Glomerular visceral epithelial cell (primary cell): ENCODE measurements around the gene NFIB.

ENCODE experiments used
- DNase-seq: peaks from one replicate; pipeline ENCODE4 v3.0.0-alpha.2; 2016; ENCODE audit errors: extremely low spot score

The NFIB gene

DNA sequence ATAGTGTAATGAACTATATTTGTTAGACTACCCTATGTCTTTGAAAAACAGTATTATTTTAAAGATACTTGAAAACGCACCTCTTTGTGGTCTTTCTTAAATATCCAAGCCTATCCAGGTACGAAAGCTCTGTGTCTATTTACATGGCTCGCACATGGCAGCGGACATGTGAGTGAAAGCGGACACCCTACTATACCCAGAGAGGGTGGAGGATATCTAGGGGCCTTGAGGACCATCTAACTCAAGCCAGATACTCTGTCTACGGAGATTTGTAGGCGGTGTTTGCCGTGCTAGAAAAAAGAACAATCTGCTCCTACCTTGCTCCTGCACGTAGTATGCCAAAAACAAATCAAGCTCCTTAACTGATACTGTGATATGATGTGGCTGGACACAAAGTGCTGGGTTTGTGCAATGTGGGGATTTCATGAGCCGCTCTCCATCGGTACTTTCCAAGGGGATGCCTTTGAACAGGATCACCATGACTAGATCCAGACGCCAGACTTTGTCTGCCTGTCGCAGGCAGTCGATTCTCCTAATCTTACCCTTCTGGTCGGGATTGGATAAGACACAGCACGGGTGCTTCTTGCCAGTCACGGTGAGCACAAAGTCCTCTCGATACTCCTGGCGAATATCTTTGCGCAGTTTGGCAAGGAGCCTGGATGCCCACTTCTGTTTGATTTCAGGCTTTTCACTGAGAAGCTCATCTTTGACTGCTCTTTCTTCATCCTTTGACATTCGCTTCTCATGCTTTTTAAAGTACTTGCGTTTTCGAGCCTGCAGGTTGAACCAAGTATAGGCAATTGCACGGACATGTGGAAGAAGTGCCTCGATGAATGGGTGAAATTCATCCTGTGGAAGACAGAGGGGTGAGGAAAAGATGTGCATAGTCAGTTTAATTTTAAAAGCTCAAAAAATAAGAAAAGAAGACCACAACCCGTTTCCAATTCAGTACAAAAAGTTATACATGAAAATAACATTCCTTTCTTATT, 7.0 kb downstream of the NFIB start:
- DNase-seq, result no peak

DNA sequence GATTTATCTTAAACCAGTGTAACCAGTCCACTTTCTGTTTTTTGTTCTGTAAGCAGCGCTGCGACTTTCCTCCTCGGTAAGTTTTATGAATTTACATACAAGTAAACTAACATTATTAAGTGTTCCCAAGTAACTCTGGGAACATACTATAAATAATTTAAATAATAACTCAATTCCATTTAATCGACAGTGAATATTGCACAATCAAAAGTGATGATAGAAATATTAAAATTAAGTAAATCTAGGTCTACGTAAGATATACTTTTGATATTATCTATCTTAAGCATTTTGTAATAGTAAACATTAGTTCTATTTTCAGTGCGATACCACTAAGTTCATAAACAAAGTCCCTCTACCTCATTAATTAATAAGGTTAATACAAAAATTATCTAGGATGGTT, 7.8 kb downstream of the NFIB start:
- no peak for DNase-seq

DNA sequence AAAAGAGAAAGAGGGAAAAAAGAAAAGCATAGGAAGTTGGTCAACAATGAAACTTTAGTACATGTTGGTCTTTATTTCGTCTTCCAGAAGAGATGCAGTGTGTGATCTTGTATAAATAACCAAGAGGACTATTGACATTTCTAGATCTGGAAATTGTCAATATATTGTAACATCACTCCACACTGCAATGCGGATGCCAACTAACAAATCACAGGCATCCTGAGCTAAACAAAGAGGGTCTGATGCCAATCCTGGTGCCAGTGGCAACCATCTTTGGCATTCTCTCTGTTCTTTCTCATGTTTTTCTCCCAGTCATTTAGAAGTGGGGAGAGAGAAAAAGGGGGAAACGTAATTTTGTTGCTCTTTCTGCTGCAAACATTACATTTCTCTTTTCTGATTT, 9.7 kb downstream of the NFIB start:
- DNase-seq, result no peak

DNA sequence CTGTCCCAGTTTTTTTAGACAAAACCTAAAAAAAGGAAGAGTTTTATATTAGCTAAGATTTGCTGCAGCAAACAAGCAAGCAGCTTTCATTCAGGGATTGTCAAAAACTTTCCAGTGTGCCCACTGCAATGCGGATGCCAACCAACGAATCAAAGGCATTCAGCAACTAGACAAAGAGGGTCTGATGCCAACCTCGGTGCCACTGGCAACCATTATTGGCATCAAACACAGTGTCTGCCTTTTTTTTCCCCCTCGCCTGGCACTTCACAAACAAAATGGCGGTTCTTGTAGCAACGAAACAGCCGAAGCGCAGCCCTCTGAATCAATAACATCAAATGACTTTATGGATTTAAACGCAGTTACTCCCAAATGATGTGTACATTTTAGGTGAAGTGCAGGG, 10.4 kb downstream of the NFIB start:
- no peak for DNase-seq

DNA sequence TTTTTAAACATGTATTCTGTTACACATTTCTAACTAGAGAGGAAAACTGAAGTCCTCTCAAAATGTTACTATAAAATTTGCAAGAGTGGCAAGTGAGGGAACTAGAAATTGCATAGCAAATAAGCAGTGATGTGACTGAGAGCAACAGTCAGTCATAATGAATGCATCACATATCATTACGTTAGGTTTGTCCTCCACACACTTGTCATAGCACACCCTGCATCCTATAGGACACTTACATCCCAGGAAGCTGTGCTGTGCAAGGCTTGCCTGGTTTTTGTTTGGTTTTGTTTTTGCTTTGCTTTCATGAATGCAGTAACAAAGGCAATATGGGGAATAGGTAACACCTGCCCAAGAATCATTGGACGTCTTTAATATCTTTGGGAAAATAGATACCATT, 10.8 kb downstream of the NFIB start:
- no peak for DNase-seq

- DNase-seq, result no peak
Observed at GRCh38 chr9:14302405-14302804, 11.5 kb downstream of the NFIB start.

- no peak for DNase-seq
Observed at GRCh38 chr9:14301583-14302021, 12.3 kb downstream of the NFIB start.

DNA sequence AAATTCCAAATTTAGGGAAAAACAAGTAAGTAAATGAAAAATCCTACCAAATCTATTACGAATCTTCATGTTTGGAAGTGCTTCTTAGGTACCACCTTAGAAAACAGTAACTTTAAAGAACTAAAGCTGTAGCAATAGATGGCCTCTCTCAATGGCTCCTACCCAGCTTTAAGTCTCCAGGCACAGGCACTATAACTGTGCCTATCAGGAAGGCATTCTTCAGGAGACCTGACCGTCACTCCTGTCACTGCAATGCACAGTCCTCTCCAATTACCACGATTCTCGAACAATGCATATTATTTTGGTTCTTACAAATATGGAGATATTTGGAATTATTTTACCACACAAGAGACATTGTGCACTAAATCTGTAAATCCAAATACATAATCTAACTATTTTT, 12.9 kb downstream of the NFIB start:
- DNase-seq, result no peak

- DNase-seq, result no peak
Observed at GRCh38 chr9:14300588-14300987, 13.4 kb downstream of the NFIB start.

- peak; percentile 36 for DNase-seq
Observed at GRCh38 chr9:14300040-14300439, 13.9 kb downstream of the NFIB start.

DNA sequence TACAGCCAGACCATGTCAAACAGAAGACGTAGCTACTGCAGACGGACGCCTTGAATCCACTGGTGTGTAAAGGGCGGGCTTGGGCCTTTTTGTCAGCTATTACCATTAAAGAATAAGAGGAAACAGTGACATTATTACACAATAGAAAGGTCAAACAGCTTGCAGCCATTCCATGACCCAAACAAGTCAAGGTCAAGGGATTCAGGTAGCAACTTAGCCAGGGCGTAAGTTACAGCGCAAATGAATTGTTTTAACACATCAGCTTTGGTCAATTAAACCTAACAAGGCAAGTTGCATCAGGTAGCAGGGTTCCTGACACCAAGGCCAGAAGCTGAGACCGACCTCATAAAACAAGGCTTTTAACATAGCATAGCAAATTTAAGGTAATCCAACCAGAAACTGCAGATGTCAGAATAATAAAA, 15.3 kb downstream of the NFIB start:
- DNase-seq, result no peak

DNA sequence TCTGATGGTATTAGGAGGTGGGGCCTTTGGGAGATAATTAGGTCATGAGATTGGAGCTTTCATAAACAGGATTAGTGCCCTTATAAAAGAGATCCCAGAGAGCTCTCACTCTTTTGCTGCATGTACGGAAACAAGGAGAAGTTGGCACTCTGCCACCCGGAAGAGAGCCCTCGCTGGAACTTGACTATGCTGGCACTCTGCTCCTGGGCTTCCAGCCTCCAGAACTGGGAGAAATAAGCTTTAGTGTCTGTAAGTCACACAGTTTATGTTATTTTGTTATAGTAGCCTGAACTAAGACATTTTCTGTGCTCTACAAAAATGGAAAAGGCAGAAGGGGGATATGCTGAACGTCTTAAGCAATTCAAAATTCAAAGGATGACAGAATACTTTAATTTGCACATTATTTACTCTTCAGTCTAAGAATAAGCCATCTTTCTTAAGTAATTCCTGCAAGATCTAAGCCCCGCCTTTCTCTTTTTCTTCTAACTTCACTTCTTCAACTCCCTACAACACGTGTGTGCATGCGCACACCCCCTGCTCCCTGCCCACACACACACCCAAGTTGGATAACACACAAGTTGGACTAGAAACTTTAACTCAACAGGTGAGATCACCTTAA, 17.3 kb downstream of the NFIB start:
- DNase-seq, result no peak

DNA sequence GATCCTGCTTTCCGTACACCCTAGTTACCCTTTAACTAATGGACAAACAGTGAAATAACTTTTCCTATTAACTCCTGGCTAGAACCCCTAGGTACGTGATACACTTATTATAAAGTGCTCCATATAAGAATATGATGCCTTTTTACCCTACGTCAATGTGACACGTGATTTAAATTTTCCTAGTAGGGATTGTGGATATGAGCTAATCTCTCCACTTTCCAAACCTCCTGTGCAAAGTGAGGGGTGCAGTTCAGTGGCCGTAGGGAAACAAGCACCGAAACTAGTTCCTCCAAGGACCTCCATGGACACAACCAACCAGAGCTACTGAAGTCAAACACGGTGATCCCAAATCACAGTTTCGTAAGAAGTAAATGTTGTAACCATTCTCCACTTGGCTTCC, 19.3 kb downstream of the NFIB start:
- no peak for DNase-seq

- DNase-seq, result no peak
Observed at GRCh38 chr9:14293801-14294200, 20.1 kb downstream of the NFIB start.

- DNase-seq, result no peak
Observed at GRCh38 chr9:14292181-14292739, 21.7 kb downstream of the NFIB start.

GRCh38 chr9:14289916-14290315, 24.0 kb downstream of the NFIB start:
- no peak for DNase-seq

GRCh38 chr9:14288433-14288832, 25.5 kb downstream of the NFIB start:
- no peak for DNase-seq

- DNase-seq, result no peak
Observed at GRCh38 chr9:14286121-14286520, 27.8 kb downstream of the NFIB start.

DNA sequence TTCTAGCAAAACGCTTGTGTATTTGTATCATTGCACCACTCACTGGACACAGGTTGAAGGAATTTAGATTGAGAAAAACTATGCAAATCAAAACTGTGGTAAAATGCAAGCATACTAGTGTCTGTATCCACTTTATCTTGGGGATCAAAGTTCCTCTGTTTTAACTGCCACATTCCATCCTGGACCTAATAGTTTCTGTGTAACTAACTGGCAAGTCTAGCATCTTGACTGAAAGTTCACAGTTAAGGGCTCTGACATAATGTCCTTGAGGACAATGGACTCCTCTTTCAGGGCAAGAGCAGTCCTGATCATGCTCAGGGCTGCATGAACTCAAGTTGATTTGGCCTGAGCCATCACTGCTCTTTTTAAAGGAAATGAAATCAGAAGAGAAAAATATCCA, 30.7 kb downstream of the NFIB start:
- DNase-seq, result no peak

GRCh38 chr9:14281876-14282275, 32.1 kb downstream of the NFIB start:
- no peak for DNase-seq

DNA sequence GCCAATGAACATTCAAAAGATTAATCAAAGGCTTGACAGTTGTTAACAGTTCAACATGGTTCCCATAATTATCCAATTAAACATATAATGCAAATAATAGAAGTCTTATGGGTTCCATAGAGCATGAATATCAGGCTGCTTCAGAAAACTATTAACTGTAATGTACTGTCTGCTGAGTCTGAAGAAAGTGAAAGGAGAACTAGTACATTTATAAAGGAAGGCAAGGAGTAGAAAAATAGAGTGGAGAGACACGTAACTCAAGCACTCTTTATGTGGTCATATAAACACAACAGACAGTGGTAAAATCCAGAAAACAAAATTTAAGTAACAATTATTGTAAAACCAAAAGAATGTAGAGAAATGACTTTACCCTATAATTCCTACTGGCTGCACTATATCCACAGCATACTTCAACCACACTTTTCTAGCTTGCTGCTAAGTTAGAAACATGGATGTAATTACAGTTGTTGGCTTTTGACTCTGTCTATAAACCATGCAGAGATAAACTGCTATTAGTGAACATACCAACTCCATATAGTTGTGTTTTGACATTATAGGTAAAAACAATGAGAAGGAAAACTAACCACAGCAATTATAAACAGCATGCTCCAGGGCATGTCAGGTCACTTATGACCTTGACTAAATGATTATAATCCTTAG, 32.7 kb downstream of the NFIB start:
- DNase-seq, result no peak

GRCh38 chr9:14279671-14280070, 34.3 kb downstream of the NFIB start:
- no peak for DNase-seq
